ENCODE measurements around the gene REXO1. TPM values are rescaled to one million over a fixed set of nuclear protein-coding genes. Genes with fewer than 3 reads are reported as not detected.

Gene REXO1
- total RNA-seq, 1 experiment from 2014 or later = 61.1 TPM

DNA sequence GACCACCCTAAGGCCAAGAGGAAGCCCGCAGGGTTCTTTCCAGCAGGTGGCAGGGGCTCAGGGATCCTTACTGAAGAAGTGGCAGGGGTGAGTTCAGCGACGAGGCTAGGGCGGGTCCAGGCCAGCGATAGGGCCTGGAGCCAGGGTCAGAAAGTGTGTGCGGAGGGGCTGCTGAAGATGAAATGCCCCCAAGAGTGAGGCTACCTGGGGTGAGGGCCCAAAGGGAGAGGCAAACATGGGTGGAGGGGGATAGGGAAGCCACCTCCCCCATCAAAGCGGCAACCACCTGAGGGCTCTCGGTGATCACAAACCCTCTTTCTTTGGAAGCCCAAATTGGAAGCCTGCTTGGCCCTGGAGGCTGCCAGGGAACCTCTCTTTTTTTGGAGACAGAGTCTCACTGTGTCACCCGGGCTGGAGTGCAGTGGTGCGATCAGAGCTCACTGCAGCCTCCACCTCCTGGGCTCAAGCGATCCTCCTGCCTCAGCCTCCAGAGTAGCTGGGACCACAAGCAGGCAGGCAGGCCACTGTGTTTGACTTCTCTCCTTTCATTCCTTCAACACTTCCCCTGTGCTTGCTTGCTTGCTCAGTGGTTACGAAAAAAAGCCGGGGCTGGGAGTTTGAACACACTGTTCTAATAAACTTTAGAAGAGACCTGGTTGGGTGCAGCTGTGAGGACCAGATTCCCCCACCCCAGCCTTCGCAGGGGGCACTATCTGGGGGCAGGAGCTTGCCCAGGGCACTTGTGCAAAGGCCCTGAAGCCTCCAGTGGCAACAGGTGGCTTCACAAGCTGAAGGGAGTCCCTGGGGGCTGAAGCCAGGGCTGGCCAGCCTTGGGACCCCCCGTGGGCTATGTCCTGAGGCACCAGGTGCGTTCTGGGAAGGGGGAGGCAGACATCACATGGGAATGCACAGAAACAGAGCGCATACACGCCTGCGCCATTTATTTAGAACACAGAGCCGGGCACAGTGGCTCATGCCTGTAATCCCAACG, 34.8 kb downstream of the REXO1 start:
- TF ChIP-seq ZNF423 (CRISPR knock-in tag; IDR thresholded peaks at IDR 0.05) = peak; percentile 35
- no peak for TF ChIP-seq SMAD4 (CRISPR knock-in tag; IDR thresholded peaks at IDR 0.05)
- POLR2A ChIA-PET = no interaction called here
- peak overlapping the region; percentile 87 for H3K4me3 Mint-ChIP-seq
- ATAC-seq = no peak
- H3K9me3 Mint-ChIP-seq = no peaks in the 10 kb centered on the region
- CTCF ChIA-PET = interaction anchor here (0.8 to 2.9 kb wide), 7 partner anchors 10 to 33 kb away, joined by 3 to 45 read pairs (median 4); no protein-coding TSS in a partner anchor
- DNase-seq (ENCODE audit: low spot score) = no peak
- H3K4me1 Mint-ChIP-seq = peaks cover 5% of the 10 kb centered on the region; the same call in 1 of the 2 replicates
- H3K27me3 Mint-ChIP-seq (ENCODE audit: low read depth) = peaks cover 4% of the 10 kb centered on the region
- H3K27ac Mint-ChIP-seq = peak overlapping the region; percentile 95
- peaks cover 3% of the 10 kb centered on the region; the same call in 1 of the 2 replicates for H3K36me3 Mint-ChIP-seq

GRCh38 chr19:1812426-1813191, 35.7 kb downstream of the REXO1 start:
- peak overlapping the region; percentile 87 for H3K4me3 Mint-ChIP-seq
- CTCF ChIA-PET = interaction anchor here (1.0 to 4.0 kb wide), 5 partner anchors 13 to 44 kb away, joined by 3 to 45 read pairs (median 4); no protein-coding TSS in a partner anchor
- TF ChIP-seq, protein P1, sequence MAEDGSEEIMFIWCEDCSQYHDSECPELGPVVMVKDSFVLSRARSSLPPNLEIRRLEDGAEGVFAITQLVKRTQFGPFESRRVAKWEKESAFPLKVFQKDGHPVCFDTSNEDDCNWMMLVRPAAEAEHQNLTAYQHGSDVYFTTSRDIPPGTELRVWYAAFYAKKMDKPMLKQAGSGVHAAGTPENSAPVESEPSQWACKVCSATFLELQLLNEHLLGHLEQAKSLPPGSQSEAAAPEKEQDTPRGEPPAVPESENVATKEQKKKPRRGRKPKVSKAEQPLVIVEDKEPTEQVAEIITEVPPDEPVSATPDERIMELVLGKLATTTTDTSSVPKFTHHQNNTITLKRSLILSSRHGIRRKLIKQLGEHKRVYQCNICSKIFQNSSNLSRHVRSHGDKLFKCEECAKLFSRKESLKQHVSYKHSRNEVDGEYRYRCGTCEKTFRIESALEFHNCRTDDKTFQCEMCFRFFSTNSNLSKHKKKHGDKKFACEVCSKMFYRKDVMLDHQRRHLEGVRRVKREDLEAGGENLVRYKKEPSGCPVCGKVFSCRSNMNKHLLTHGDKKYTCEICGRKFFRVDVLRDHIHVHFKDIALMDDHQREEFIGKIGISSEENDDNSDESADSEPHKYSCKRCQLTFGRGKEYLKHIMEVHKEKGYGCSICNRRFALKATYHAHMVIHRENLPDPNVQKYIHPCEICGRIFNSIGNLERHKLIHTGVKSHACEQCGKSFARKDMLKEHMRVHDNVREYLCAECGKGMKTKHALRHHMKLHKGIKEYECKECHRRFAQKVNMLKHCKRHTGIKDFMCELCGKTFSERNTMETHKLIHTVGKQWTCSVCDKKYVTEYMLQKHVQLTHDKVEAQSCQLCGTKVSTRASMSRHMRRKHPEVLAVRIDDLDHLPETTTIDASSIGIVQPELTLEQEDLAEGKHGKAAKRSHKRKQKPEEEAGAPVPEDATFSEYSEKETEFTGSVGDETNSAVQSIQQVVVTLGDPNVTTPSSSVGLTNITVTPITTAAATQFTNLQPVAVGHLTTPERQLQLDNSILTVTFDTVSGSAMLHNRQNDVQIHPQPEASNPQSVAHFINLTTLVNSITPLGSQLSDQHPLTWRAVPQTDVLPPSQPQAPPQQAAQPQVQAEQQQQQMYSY (CRISPR knock-in tag; IDR thresholded peaks at IDR 0.05) = peak; percentile 36; the same call in 1 of the 2 replicates
- TF ChIP-seq, protein P2, sequence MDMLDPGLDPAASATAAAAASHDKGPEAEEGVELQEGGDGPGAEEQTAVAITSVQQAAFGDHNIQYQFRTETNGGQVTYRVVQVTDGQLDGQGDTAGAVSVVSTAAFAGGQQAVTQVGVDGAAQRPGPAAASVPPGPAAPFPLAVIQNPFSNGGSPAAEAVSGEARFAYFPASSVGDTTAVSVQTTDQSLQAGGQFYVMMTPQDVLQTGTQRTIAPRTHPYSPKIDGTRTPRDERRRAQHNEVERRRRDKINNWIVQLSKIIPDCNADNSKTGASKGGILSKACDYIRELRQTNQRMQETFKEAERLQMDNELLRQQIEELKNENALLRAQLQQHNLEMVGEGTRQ (CRISPR knock-in tag; IDR thresholded peaks at IDR 0.05) = no peak
- TF ChIP-seq, protein P3, sequence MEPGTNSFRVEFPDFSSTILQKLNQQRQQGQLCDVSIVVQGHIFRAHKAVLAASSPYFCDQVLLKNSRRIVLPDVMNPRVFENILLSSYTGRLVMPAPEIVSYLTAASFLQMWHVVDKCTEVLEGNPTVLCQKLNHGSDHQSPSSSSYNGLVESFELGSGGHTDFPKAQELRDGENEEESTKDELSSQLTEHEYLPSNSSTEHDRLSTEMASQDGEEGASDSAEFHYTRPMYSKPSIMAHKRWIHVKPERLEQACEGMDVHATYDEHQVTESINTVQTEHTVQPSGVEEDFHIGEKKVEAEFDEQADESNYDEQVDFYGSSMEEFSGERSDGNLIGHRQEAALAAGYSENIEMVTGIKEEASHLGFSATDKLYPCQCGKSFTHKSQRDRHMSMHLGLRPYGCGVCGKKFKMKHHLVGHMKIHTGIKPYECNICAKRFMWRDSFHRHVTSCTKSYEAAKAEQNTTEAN (CRISPR knock-in tag; IDR thresholded peaks at IDR 0.05) = no peak
- TF ChIP-seq OVOL2 (CRISPR knock-in tag; IDR thresholded peaks at IDR 0.05; ENCODE audit: borderline replicate concordance) (no peak), NR2C2 (CRISPR knock-in tag; IDR thresholded peaks at IDR 0.05) (no peak), ERG (CRISPR knock-in tag; IDR thresholded peaks at IDR 0.05) (no peak), SP1 (CRISPR knock-in tag; conservative IDR thresholded peaks at IDR 0.05) (peak; percentile 53; the same call in 1 of the 2 replicates), ZBTB21 (CRISPR knock-in tag; IDR thresholded peaks at IDR 0.05; ENCODE audit: borderline replicate concordance) (no peak), PREB (CRISPR knock-in tag; IDR thresholded peaks at IDR 0.05; ENCODE audit: borderline replicate concordance) (no peak), FOXP1 (CRISPR knock-in tag; IDR thresholded peaks at IDR 0.05; ENCODE audit: borderline replicate concordance) (no peak), ZNF396 (CRISPR knock-in tag; IDR thresholded peaks at IDR 0.05; ENCODE audit: borderline replicate concordance) (no peak), CREM (CRISPR knock-in tag; IDR thresholded peaks at IDR 0.05) (no peak), GABPB1 (CRISPR knock-in tag; IDR thresholded peaks at IDR 0.05) (no peak), ZNF121 (CRISPR knock-in tag; IDR thresholded peaks at IDR 0.05) (no peak), MAX (CRISPR knock-in tag; IDR thresholded peaks at IDR 0.05) (peak; percentile 42; the same call in 1 of the 2 replicates)
- TF ChIP-seq, protein P4, sequence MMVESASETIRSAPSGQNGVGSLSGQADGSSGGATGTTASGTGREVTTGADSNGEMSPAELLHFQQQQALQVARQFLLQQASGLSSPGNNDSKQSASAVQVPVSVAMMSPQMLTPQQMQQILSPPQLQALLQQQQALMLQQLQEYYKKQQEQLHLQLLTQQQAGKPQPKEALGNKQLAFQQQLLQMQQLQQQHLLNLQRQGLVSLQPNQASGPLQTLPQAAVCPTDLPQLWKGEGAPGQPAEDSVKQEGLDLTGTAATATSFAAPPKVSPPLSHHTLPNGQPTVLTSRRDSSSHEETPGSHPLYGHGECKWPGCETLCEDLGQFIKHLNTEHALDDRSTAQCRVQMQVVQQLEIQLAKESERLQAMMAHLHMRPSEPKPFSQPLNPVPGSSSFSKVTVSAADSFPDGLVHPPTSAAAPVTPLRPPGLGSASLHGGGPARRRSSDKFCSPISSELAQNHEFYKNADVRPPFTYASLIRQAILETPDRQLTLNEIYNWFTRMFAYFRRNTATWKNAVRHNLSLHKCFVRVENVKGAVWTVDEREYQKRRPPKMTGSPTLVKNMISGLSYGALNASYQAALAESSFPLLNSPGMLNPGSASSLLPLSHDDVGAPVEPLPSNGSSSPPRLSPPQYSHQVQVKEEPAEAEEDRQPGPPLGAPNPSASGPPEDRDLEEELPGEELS (CRISPR knock-in tag; IDR thresholded peaks at IDR 0.05) = peak; percentile 53; the same call in 1 of the 2 replicates
- TF ChIP-seq, protein P5, sequence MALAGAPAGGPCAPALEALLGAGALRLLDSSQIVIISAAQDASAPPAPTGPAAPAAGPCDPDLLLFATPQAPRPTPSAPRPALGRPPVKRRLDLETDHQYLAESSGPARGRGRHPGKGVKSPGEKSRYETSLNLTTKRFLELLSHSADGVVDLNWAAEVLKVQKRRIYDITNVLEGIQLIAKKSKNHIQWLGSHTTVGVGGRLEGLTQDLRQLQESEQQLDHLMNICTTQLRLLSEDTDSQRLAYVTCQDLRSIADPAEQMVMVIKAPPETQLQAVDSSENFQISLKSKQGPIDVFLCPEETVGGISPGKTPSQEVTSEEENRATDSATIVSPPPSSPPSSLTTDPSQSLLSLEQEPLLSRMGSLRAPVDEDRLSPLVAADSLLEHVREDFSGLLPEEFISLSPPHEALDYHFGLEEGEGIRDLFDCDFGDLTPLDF (CRISPR knock-in tag; IDR thresholded peaks at IDR 0.05) = no peak

More at GRCh38 chr19:1812426-1813191, 35.7 kb downstream of the REXO1 start:
- no peaks in the 10 kb centered on the region for H3K36me3 Mint-ChIP-seq
- peaks cover 5% of the 10 kb centered on the region; the same call in 1 of the 2 replicates for H3K4me1 Mint-ChIP-seq
- peak; percentile 88 for ATAC-seq
- POLR2A ChIA-PET = no interaction called here
- no peaks in the 10 kb centered on the region for H3K9me3 Mint-ChIP-seq
- H3K27ac Mint-ChIP-seq = peak overlapping the region; percentile 95
- H3K27me3 Mint-ChIP-seq (ENCODE audit: low read depth) = peaks cover 4% of the 10 kb centered on the region
- DNase-seq (ENCODE audit: low spot score) = peak; percentile 97

All from WTC11 (cell line).